K562 (cell line): ENCODE data around the gene C1orf50. TPM values are rescaled to one million over a fixed set of nuclear protein-coding genes. Genes with fewer than 3 reads are reported as not detected.

Experiments
- BCOR ChIP-seq: fragments of 450-650 bp; IDR thresholded peaks from 2 replicates; pipeline ENCODE4 v1.6.1; 2016
- CHAMP1 ChIP-seq: fragments of 450-650 bp; IDR thresholded peaks from 2 replicates; pipeline ENCODE4 v1.6.1; 2016; ENCODE audit warnings: mild to moderate bottlenecking
- CREM ChIP-seq: IDR thresholded peaks from 2 replicates; pipeline ENCODE4 v1.6.1; 2014; ENCODE audit warnings: antibody characterized with exemption, low read depth
- CXXC5 ChIP-seq: fragments of 250-450 bp; sonication (Bioruptor Pico); IDR thresholded peaks from 2 replicates; pipeline ENCODE4 v1.8.0; 2022; ENCODE audit warnings: inconsistent platforms, mild to moderate bottlenecking, moderate library complexity
- HSF4 ChIP-seq: fragments of 250-450 bp; sonication (Bioruptor Pico); IDR thresholded peaks from 2 replicates; pipeline ENCODE4 v2.1.2; 2022; ENCODE audit warnings: mild to moderate bottlenecking, moderate library complexity, borderline replicate concordance
- JUN ChIP-seq, 2 experiments: sonication (generic) in 1 of 2; formaldehyde crosslinking in 1 of 2; IDR thresholded peaks; 2 replicates each; pipeline versions ENCODE4 v1.6.1 to v1.8.0; 2012 to 2022; ENCODE audit warnings: borderline replicate concordance in 2 of 2, mild to moderate bottlenecking in 2 of 2, improper control_type of control experiment in 1 of 2, low read depth in 1 of 2, low read length in 1 of 2, missing genetic modification reagents in 1 of 2
- LCOR ChIP-seq: sonication (generic); formaldehyde crosslinking; IDR thresholded peaks from 2 replicates; pipeline ENCODE4 v1.8.0; 2022; ENCODE audit warnings: mild to moderate bottlenecking, missing genetic modification reagents
- MEF2A ChIP-seq: IDR thresholded peaks from 2 replicates; pipeline ENCODE4 v1.6.1; 2011; ENCODE audit warnings: low read depth, mild to moderate bottlenecking, low read length, moderate library complexity; ENCODE audit not compliant: control insufficient read depth
- MITF ChIP-seq: IDR thresholded peaks from 2 replicates; pipeline ENCODE4 v1.6.1; 2014; ENCODE audit warnings: antibody characterized with exemption
- PCBP1 ChIP-seq: fragments of 200-400 bp; formaldehyde crosslinking; IDR thresholded peaks from 2 replicates; pipeline ENCODE4 v1.6.1; 2018; ENCODE audit warnings: mild to moderate bottlenecking, low read depth, low read length; ENCODE audit not compliant: poor library complexity, severe bottlenecking
- PHF20 ChIP-seq: fragments of 450-650 bp; IDR thresholded peaks from 2 replicates; pipeline ENCODE4 v1.6.1; 2018; ENCODE audit not compliant: partially characterized antibody
- PRPF4 ChIP-seq: fragments of 200-400 bp; formaldehyde crosslinking; IDR thresholded peaks from one replicate; pipeline ENCODE4 v1.6.1; 2017; ENCODE audit warnings: low read length, low read depth, mild to moderate bottlenecking; ENCODE audit not compliant: insufficient read depth, poor library complexity, severe bottlenecking
- RBM14 ChIP-seq: fragments of 200-400 bp; formaldehyde crosslinking; IDR thresholded peaks from 2 replicates; pipeline ENCODE4 v1.6.1; 2018; ENCODE audit warnings: low read depth, mild to moderate bottlenecking, low read length, moderate library complexity, borderline replicate concordance; ENCODE audit not compliant: insufficient read depth
- SNAPC5 ChIP-seq: fragments of 250-450 bp; sonication (Bioruptor Pico); IDR thresholded peaks from 2 replicates; pipeline ENCODE4 v1.8.0; 2021; ENCODE audit warnings: moderate library complexity, mild to moderate bottlenecking, inconsistent platforms
- TCF7 ChIP-seq: sonication (generic); IDR thresholded peaks from 2 replicates; pipeline ENCODE4 v1.6.1; 2016; ENCODE audit warnings: antibody characterized with exemption, borderline replicate concordance
- TRIM28 ChIP-seq: fragments of 450-650 bp; IDR thresholded peaks from 2 replicates; pipeline ENCODE4 v1.6.1; 2017
- ZBTB9 ChIP-seq: fragments of 450-650 bp; formaldehyde crosslinking; IDR thresholded peaks from 2 replicates; pipeline ENCODE4 v1.4.0; 2020; ENCODE audit warnings: mild to moderate bottlenecking, moderate library complexity
- ZFP30 ChIP-seq: fragments of 250-450 bp; sonication (Bioruptor Pico); IDR thresholded peaks from 2 replicates; pipeline ENCODE4 v1.8.0; 2022; ENCODE audit warnings: moderate library complexity, mild to moderate bottlenecking, inconsistent platforms, borderline replicate concordance
- ZNF133 ChIP-seq: fragments of 250-450 bp; sonication (Bioruptor Pico); IDR thresholded peaks from 2 replicates; pipeline ENCODE4 v1.4.0; 2020; ENCODE audit warnings: mild to moderate bottlenecking
- ZNF24 ChIP-seq: fragments of 450-650 bp; IDR thresholded peaks from 2 replicates; pipeline ENCODE4 v1.6.1; 2016
- ZNF347 ChIP-seq: fragments of 450-650 bp; formaldehyde crosslinking; IDR thresholded peaks from 2 replicates; pipeline ENCODE4 v1.4.0; 2020; ENCODE audit warnings: low read depth, mild to moderate bottlenecking, moderate library complexity
- ZNF76 ChIP-seq: fragments of 250-450 bp; sonication (Bioruptor Pico); IDR thresholded peaks from 2 replicates; pipeline ENCODE4 v1.4.0; 2020; ENCODE audit warnings: mild to moderate bottlenecking, moderate library complexity, borderline replicate concordance
- ZNF77 ChIP-seq: fragments of 250-450 bp; sonication (Bioruptor Pico); IDR thresholded peaks from 2 replicates; pipeline ENCODE4 v1.5.0; 2020
- polyA plus RNA-seq, 8 experiments: library from polyadenylated mRNA; depleted of rRNA in 4 of 8; stranded (reverse) in 5 of 8; unstranded in 3 of 8; fragments of >200 nt; fragmentation: Nextera tagmentation in 2 of 8; fragmentation: Illumina TruSeq in 1 of 8; extraction: Ambion mirVana in 2 of 8; extraction: Trizol in 1 of 8; gene quantifications; 2 replicates each; pipeline versions ENCODE4 v1.2.1 to v1.2.3, GENCODE V29; 2011 to 2014; ENCODE audit warnings: inconsistent platforms in 1 of 8, missing spikeins in 1 of 8
- total RNA-seq, 7 experiments: library from RNA; depleted of rRNA in 6 of 7; stranded (reverse); fragments of >200 nt in 6 of 7; fragmentation: Illumina TruSeq in 2 of 7; extraction: Trizol in 2 of 7; gene quantifications; 2 replicates each; pipeline versions ENCODE4 v1.2.1 to v1.2.3, GENCODE V29; 2011 to 2021; ENCODE audit warnings: low replicate concordance in 1 of 7

The C1orf50 gene
- total and polyA plus RNA-seq, 9 of the 15 experiments (the other 6 are each of a cell fraction or from before 2014, with no cell fraction given): 0.55 to 13.9 (median 5.2) TPM

GRCh38 chr1:42766741-42767509 lies at the start of gene C1orf50, which contains the start of gene P3H1 (continued):
- no peak for TF ChIP-seq SNAPC5 (CRISPR knock-in tag)
- TF ChIP-seq HSF4 (CRISPR knock-in tag): no peak
- 0 out of 2 replicates have a peak, but pooled peaks have one; percentile 74 for TF ChIP-seq RBM14
- 0 out of 2 replicates have a peak, but pooled peaks have one; percentile 8 for TF ChIP-seq JUN (IDR thresholded peaks at IDR 0.05; ENCODE audit: borderline replicate concordance, low read depth, low read length)
- TF ChIP-seq JUN (CRISPR knock-in tag; IDR thresholded peaks at IDR 0.05; ENCODE audit: borderline replicate concordance): 0 out of 2 replicates have a peak, but pooled peaks have one; percentile 51
- peak; percentile 81; the same call in 1 of the 2 replicates for TF ChIP-seq LCOR (CRISPR knock-in tag)
- TF ChIP-seq TCF7: peak; percentile 42; the same call in 1 of the 2 replicates
- TF ChIP-seq PRPF4: peak; percentile 14
- no peak for TF ChIP-seq ZFP30 (CRISPR knock-in tag)
- peak; percentile 68 for TF ChIP-seq CXXC5 (CRISPR knock-in tag)
- TF ChIP-seq BCOR: 0 out of 2 replicates have a peak, but pooled peaks have one; percentile 18
- no peak for TF ChIP-seq CHAMP1
- TF ChIP-seq MEF2A: no peak
- TF ChIP-seq ZBTB9: peak; percentile 80; the same call in 1 of the 2 replicates
- TF ChIP-seq ZNF24: no peak
- no peak for TF ChIP-seq ZNF76 (CRISPR knock-in tag)
- TF ChIP-seq MITF: 0 out of 2 replicates have a peak, but pooled peaks have one; percentile 4
- TF ChIP-seq CREM: peak; percentile 43
- no peak for TF ChIP-seq TRIM28
- peak; percentile 75 for TF ChIP-seq PCBP1
- no peak for TF ChIP-seq ZNF347 (CRISPR knock-in tag)
- peak; percentile 49 for TF ChIP-seq PHF20
- 0 out of 2 replicates have a peak, but pooled peaks have one; percentile 56 for TF ChIP-seq ZNF133
- TF ChIP-seq ZNF77 (CRISPR knock-in tag): no peak
